BLaER1 treated with 17β-estradiol and CSF1 and Interleukin-3, amounts not matched to agents 10 nM and 100 nM (cell line): ENCODE data around the gene KSR2.
A peak's percentile ranks its signal among the peaks of the same experiment; 100 is the strongest.

Source experiments
- H3K27ac ChIP-seq, 11 experiments: shearing (Covaris generic); formaldehyde crosslinking; 2 replicates each; pipeline ENCODE4 v1.8.1; 2022
- H3K27me3 ChIP-seq, 11 experiments: shearing (Covaris generic); formaldehyde crosslinking; 2 replicates each; pipeline ENCODE4 v1.8.1; 2022
- H3K36me3 ChIP-seq, 11 experiments: shearing (Covaris generic); formaldehyde crosslinking; 2 replicates each; pipeline ENCODE4 v1.8.1; 2022
- H3K4me1 ChIP-seq, 10 experiments: shearing (Covaris generic); formaldehyde crosslinking; 2 replicates each; pipeline ENCODE4 v1.8.1; 2022
- H3K4me2 ChIP-seq, 11 experiments: shearing (Covaris generic); formaldehyde crosslinking; 2 replicates each; pipeline ENCODE4 v1.8.1; 2022
- H3K4me3 ChIP-seq, 10 experiments: shearing (Covaris generic); formaldehyde crosslinking; 2 replicates each; pipeline ENCODE4 v1.8.1; 2022
- H3K9ac ChIP-seq, 11 experiments: shearing (Covaris generic); formaldehyde crosslinking; 2 replicates each; pipeline ENCODE4 v1.8.1; 2022
- H3K9me3 ChIP-seq, 11 experiments: shearing (Covaris generic); formaldehyde crosslinking; replicated peaks in 1 of 11; 2 replicates each; pipeline ENCODE4 v1.8.1; 2022
- H4K20me1 ChIP-seq, 11 experiments: shearing (Covaris generic); formaldehyde crosslinking; 2 replicates each; pipeline ENCODE4 v1.8.1; 2022
- Cebpa-rat ChIP-seq, 11 experiments: shearing (Covaris generic); IDR thresholded peaks; 2 replicates each; pipeline ENCODE4 v1.8.1; 2022

KSR2 gene

DNA sequence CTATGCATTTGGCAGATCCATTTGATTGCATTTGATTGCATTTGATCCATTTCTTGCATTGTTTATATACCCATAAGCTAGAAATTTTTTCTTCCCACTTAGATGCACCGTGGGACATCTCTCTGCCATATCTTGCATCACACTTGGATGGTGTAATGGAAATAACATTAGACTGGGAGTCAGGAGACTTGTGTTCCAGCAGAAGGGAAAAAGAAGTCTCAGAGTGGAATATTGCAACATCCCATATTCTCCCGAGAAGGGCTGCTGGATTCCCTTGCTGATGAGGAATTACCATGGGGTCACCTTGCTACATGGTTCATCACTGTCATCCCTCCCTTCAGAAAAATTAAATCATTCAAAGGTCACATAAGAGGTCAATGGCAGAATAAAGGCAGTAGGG lies 78.1 kb downstream of the KSR2 start:
- peak in 2 of 11 experiments; percentile 15 to 37; a peak in 1 of 22 replicates for TF ChIP-seq Cebpa-rat (IDR thresholded peaks at IDR 0.05)
- Histone ChIP-seq H3K36me3 (no peaks in the 10 kb centered on the region), H3K4me1 (peaks cover 7 to 50% (median 41%) of the 10 kb centered on the region in 10 experiments; a peak in 18 of 20 replicates), H3K27me3 (no peaks in the 10 kb centered on the region; a peak in 1 of 22 replicates), H3K9me3 (peaks cover 0 to 27% (median 13%) of the 10 kb centered on the region in 11 experiments; a peak in 10 of 22 replicates), H3K4me2 (peak overlapping the region in 8 of 11 experiments; percentile 62 to 91 (median 76); a peak in 13 of 22 replicates), H3K27ac (no peak overlapping the region), H3K4me3 (no peak overlapping the region), H3K9ac (no peak overlapping the region), H4K20me1 (no peaks in the 10 kb centered on the region)

DNA sequence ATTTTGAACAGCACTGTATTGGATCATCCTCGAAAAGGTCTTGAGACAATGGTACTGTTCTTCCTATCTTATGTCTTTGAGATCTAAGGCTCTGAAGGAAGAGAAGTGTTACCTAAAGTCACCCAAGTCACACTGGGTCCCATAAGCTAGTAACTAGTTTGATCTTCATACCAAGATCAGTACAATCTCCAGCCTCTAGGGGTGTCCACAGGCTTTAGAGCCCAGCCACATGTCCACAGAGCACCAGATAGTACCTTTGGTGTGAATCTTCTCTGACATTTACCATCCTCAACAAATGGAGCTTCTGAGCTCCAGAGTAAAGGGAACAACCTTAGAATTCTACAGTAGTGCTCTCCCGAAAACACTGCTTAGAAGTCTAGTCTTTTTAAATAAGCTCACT lies 78.7 kb downstream of the KSR2 start:
- TF ChIP-seq Cebpa-rat (IDR thresholded peaks at IDR 0.05), result no peak
- no peaks in the 10 kb centered on the region; a peak in 1 of 22 replicates for H3K27me3 ChIP-seq
- H3K4me2 ChIP-seq, result peak overlapping the region in 9 of 11 experiments; percentile 62 to 91 (median 73); a peak in 16 of 22 replicates
- peak overlapping the region in 2 of 11 experiments; percentile 21 to 49; a peak in 1 of 22 replicates for H3K27ac ChIP-seq
- H3K4me3 ChIP-seq, result no peak overlapping the region
- H3K9me3 ChIP-seq, result peaks cover 0 to 27% (median 13%) of the 10 kb centered on the region in 11 experiments; a peak in 9 of 22 replicates
- no peak overlapping the region for H3K9ac ChIP-seq
- H3K4me1 ChIP-seq, result peaks cover 7 to 48% (median 43%) of the 10 kb centered on the region in 10 experiments; a peak in 18 of 20 replicates
- H4K20me1 ChIP-seq, result no peaks in the 10 kb centered on the region
- H3K36me3 ChIP-seq, result no peaks in the 10 kb centered on the region

DNA sequence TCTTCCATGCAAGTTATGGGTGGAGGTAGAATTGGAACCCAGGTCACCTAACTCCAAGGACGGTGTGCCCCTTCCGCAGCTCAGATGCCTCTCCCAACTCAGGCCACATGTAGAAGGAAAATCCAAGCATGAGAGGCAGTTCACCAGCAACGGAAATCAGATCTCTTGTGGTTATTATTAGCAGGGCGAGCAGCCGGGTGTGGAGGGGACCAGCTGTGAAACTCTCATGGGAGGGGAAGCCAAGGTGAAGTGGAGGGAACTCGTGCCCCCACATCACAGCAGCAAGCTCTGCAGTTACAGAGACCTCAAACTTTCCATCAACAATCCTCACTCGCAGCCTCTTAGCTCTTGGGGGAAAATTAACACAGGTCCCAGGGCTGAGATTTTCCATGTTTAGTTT lies 79.7 kb downstream of the KSR2 start:
- Histone ChIP-seq H3K4me3 (peak overlapping the region in 4 of 10 experiments; percentile 1 to 20 (median 10); a peak in 3 of 20 replicates), H3K27me3 (no peaks in the 10 kb centered on the region; a peak in 1 of 22 replicates), H3K9me3 (peaks cover 0 to 25% (median 13%) of the 10 kb centered on the region in 11 experiments; a peak in 9 of 22 replicates), H4K20me1 (no peaks in the 10 kb centered on the region), H3K36me3 (no peaks in the 10 kb centered on the region), H3K27ac (peak overlapping the region in 4 of 11 experiments; percentile 41 to 59 (median 54); a peak in 6 of 22 replicates), H3K4me2 (peak overlapping the region; percentile 3 to 91 (median 72); a peak in 20 of 22 replicates), H3K9ac (peak overlapping the region in 2 of 11 experiments; percentile 16 to 21; a peak in 1 of 22 replicates), H3K4me1 (peaks cover 7 to 59% (median 53%) of the 10 kb centered on the region in 10 experiments; a peak in 18 of 20 replicates)
- TF ChIP-seq Cebpa-rat (IDR thresholded peaks at IDR 0.05), result no peak

DNA sequence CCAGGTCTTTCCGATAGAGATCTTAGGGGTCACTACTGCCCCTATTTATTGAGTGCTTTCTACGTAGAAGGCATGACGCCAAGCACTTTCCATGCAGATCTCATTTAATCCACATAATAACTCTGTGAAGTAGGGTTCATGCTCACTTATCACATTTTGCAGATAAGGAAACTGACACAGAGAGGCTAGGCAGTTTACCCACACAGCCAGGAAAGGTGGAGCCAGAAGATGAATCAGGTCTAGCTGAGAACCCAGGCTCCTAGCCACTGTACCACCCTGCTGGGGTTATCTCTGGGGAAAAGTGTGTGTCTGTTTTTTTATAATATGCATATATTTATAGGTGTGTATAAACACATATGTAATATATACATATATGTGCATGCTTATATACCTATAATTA lies 83.6 kb downstream of the KSR2 start:
- H4K20me1 ChIP-seq, result no peaks in the 10 kb centered on the region

DNA sequence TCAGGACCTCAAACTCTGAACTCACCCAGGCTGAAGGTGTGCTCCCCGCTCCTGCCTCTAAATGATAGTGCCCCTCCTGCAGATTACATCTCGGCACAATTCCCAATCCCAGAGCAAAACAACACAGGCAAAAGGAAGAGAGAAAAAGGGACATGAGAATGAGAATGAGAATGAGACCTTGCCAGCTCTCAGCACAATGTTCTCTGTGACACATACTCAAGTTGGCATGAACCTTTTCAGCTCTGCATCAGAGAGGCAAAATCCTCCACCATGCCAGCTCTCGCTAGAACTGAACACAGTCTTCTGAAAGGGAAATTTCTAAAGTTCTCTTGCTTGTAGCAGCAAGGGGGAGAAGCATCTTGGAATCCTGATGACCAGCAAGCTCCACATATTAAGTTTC lies 84.6 kb downstream of the KSR2 start:
- Histone ChIP-seq H3K4me1 (peaks cover 14 to 46% (median 38%) of the 10 kb centered on the region in 10 experiments), H4K20me1 (no peaks in the 10 kb centered on the region), H3K9me3 (peaks cover 0 to 12% (median 5%) of the 10 kb centered on the region in 11 experiments; a peak in 8 of 22 replicates), H3K27me3 (no peaks in the 10 kb centered on the region), H3K27ac (no peak overlapping the region), H3K4me2 (peak overlapping the region in 5 of 11 experiments; percentile 16 to 40 (median 27); a peak in 5 of 22 replicates), H3K36me3 (no peaks in the 10 kb centered on the region), H3K9ac (no peak overlapping the region), H3K4me3 (no peak overlapping the region)
- no peak for TF ChIP-seq Cebpa-rat (IDR thresholded peaks at IDR 0.05)

More for the DNA sequence above, 83.6 kb downstream of the KSR2 start:
- peaks cover 21 to 57% (median 49%) of the 10 kb centered on the region in 10 experiments for H3K4me1 ChIP-seq
- H3K27ac ChIP-seq, result no peak overlapping the region
- no peaks in the 10 kb centered on the region; a peak in 1 of 22 replicates for H3K27me3 ChIP-seq
- H3K9me3 ChIP-seq, result peaks cover 0 to 12% (median 5%) of the 10 kb centered on the region in 11 experiments; a peak in 8 of 22 replicates
- TF ChIP-seq Cebpa-rat (IDR thresholded peaks at IDR 0.05), result no peak
- no peak overlapping the region for H3K4me3 ChIP-seq
- H3K9ac ChIP-seq, result no peak overlapping the region
- peak overlapping the region in 6 of 11 experiments; percentile 4 to 40 (median 16); a peak in 6 of 22 replicates for H3K4me2 ChIP-seq
- H3K36me3 ChIP-seq, result no peaks in the 10 kb centered on the region

DNA sequence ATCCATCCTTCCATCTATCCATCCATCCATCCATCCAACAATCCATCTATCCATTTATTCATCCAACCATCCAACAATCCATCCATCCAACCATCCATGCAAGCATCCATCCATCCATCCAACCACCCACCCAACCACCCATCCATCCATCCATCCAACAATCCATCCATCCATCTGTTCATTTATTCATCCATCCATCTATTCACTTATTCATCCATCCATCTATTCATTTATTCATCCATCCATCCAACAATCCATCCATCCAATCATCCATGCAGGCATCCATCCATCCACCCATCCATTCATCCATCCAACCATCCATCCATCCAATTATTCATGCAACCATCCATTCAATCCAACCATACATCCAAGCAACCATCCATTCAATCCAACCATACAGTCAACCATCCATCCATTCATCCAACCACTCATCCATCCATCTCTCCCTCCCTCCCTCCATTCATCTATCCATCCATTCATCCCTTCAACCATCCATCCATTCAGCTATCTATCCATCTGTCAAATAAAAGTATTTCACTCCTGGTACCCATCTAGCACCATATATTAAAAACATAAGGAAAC lies 86.1 kb downstream of the KSR2 start:
- Histone ChIP-seq H3K9ac (no peak overlapping the region), H3K4me1 (peaks cover 11 to 44% (median 34%) of the 10 kb centered on the region in 10 experiments), H3K4me2 (no peak overlapping the region), H4K20me1 (no peaks in the 10 kb centered on the region), H3K36me3 (no peaks in the 10 kb centered on the region), H3K27me3 (no peaks in the 10 kb centered on the region), H3K9me3 (peaks cover 0 to 11% (median 5%) of the 10 kb centered on the region in 11 experiments; a peak in 7 of 22 replicates), H3K4me3 (no peak overlapping the region), H3K27ac (no peak overlapping the region)
- no peak for TF ChIP-seq Cebpa-rat (IDR thresholded peaks at IDR 0.05)

DNA sequence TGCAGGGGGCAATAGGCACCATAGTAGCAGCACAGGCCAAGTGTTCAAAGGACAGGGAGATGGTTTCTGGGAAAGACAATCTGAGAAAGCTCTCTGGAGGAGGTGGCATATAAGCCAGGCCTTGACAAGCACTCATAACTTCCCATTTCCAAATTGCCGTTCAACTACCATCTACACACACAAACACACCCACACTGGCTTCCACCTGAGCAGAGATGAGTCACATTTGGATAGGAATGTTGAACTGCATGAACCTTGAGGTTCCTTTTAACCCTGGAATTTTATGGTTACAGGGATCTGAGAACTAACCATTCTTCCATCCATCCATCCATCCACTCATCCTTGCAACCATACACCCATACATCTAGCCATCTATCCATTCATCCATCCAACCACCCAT lies 86.6 kb downstream of the KSR2 start:
- TF ChIP-seq Cebpa-rat (IDR thresholded peaks at IDR 0.05), result no peak
- H3K4me1 ChIP-seq, result peaks cover 7 to 41% (median 30%) of the 10 kb centered on the region in 10 experiments
- no peaks in the 10 kb centered on the region for H3K27me3 ChIP-seq
- no peaks in the 10 kb centered on the region for H4K20me1 ChIP-seq
- H3K4me3 ChIP-seq, result no peak overlapping the region
- H3K36me3 ChIP-seq, result no peaks in the 10 kb centered on the region
- H3K9me3 ChIP-seq, result peaks cover 0 to 11% (median 5%) of the 10 kb centered on the region in 11 experiments; a peak in 7 of 22 replicates
- no peak overlapping the region for H3K27ac ChIP-seq
- peak overlapping the region in 2 of 11 experiments; percentile 50 to 64; a peak in 5 of 22 replicates for H3K4me2 ChIP-seq
- H3K9ac ChIP-seq, result no peak overlapping the region

DNA sequence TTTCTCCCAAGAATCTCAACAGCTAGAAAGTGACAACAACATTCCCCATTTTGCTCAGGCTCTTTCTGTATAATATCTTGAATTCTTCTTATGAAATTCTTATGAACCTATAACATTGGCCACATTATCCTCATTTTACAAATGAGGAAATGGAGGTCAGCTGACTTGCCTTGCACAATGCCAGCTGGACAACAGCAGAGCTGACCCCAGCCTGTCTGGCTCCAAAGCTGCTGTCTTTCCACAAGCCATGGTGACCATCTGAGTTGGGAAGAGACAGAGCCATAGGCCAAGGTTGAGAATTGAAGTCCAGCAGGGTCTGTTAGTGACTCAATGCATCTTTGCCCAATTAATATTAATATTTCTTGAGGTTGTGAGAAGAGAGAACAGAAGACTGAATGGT lies 87.3 kb downstream of the KSR2 start:
- no peak for TF ChIP-seq Cebpa-rat (IDR thresholded peaks at IDR 0.05)
- no peak overlapping the region for H3K27ac ChIP-seq
- no peaks in the 10 kb centered on the region for H3K36me3 ChIP-seq
- H3K4me2 ChIP-seq, result peak overlapping the region in 3 of 11 experiments; percentile 3 to 64 (median 50); a peak in 5 of 22 replicates
- no peaks in the 10 kb centered on the region for H3K27me3 ChIP-seq
- H3K9me3 ChIP-seq, result peaks cover 0 to 11% (median 5%) of the 10 kb centered on the region in 11 experiments; a peak in 7 of 22 replicates
- no peaks in the 10 kb centered on the region for H4K20me1 ChIP-seq
- no peak overlapping the region for H3K9ac ChIP-seq
- H3K4me3 ChIP-seq, result no peak overlapping the region
- peaks cover 7 to 36% (median 25%) of the 10 kb centered on the region in 10 experiments for H3K4me1 ChIP-seq

DNA sequence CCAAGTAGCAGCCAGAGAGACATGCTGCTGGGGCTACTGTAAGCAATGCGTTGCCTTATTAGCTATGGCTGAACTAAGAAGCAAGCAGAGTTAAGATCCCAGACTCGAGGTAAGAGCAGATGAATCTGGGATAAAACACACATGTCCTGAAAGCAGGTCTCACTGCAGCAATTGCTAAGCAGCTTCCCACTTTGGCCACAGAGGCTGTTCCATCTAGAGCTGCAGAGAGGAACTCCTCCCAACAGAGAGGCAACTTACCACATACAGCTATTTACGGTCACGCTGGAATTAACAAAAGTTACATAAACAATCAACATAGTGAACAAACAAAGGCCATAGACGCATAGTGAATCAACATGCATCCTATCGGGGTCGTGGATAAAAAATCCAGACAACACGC lies 90.2 kb downstream of the KSR2 start:
- Histone ChIP-seq H3K27me3 (peaks cover 0 to 11% (median 0%) of the 10 kb centered on the region in 11 experiments; a peak in 2 of 22 replicates), H4K20me1 (no peaks in the 10 kb centered on the region; a peak in 1 of 22 replicates), H3K9me3 (peaks cover 0 to 11% (median 5%) of the 10 kb centered on the region in 11 experiments; a peak in 7 of 22 replicates), H3K9ac (no peak overlapping the region), H3K4me3 (no peak overlapping the region), H3K4me1 (peaks cover 21 to 39% (median 33%) of the 10 kb centered on the region in 10 experiments), H3K36me3 (no peaks in the 10 kb centered on the region), H3K4me2 (peak overlapping the region in 9 of 11 experiments; percentile 12 to 67 (median 43); a peak in 16 of 22 replicates), H3K27ac (no peak overlapping the region)
- TF ChIP-seq Cebpa-rat (IDR thresholded peaks at IDR 0.05), result no peak
